ENCODE measurements around the gene ST6GALNAC5. TPM values are rescaled to one million over a fixed set of nuclear protein-coding genes. Genes with fewer than 3 reads are reported as not detected.

The ST6GALNAC5 gene
- total RNA-seq, 1 donor from 2014 or later, result 0.87 TPM

GRCh38 chr1:77018761-77019160, 151.5 kb downstream of the ST6GALNAC5 start:
- H3K9me3 Mint-ChIP-seq (ENCODE audit: unreplicated experiment), result no peaks in the 10 kb centered on the region
- H3K27me3 Mint-ChIP-seq (ENCODE audit: unreplicated experiment), result peaks cover 3% of the 10 kb centered on the region
- no peak overlapping the region for H3K4me3 Mint-ChIP-seq (ENCODE audit: unreplicated experiment)
- H3K27ac Mint-ChIP-seq (ENCODE audit: unreplicated experiment), result no peak overlapping the region
- no peaks in the 10 kb centered on the region for H3K4me1 Mint-ChIP-seq (ENCODE audit: unreplicated experiment)
- DNase-seq (ENCODE audit: low spot score), result no peak
- no peak for TF ChIP-seq CTCF (IDR thresholded peaks at IDR 0.05; ENCODE audit: unreplicated experiment)
- H3K36me3 Mint-ChIP-seq (ENCODE audit: low read depth, unreplicated experiment), result peaks cover 4% of the 10 kb centered on the region

DNA sequence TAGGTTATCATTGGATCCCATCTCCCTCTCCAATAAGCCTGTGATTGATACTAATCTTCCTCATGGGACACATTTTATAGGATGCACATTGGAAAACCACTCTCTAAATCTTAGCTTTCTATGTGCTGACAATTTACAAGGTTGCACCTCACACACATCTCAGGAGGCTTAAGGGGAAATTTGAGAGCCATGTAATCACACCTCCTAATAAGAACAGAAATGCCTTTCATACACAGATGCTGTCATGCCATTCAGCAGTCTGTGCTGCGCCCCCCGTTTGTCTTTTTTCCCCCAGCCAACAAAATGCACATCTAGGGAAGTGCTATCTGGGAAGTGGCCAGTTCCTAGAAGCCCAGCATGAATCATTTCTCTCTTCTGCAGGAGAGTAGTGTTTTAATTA, 154.5 kb downstream of the ST6GALNAC5 start:
- H3K4me1 Mint-ChIP-seq (ENCODE audit: unreplicated experiment), result no peaks in the 10 kb centered on the region
- no peaks in the 10 kb centered on the region for H3K36me3 Mint-ChIP-seq (ENCODE audit: low read depth, unreplicated experiment)
- no peaks in the 10 kb centered on the region for H3K9me3 Mint-ChIP-seq (ENCODE audit: unreplicated experiment)

DNA sequence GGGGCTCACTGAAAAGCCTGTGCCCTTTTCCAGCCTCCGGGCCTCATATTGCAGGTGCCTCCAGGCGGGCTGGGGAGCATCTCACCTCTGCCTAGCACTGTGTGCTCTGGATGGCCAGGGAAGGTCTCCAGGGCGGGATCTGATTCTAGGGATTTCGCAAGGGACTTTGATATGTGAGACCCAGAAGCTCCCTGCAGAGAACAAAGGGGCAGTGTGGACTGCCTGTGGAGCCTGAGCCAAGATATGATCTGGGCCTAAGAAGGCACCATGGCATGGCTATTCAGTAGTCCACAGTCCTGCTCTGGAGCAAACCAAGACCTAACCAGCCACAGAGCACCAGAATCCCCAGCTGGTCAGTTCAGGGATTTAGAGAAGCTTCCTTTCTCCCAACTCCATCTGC, 157.2 kb downstream of the ST6GALNAC5 start:
- Mint-ChIP-seq H3K4me1 (ENCODE audit: unreplicated experiment) (no peaks in the 10 kb centered on the region), H3K9me3 (ENCODE audit: unreplicated experiment) (no peaks in the 10 kb centered on the region), H3K27me3 (ENCODE audit: unreplicated experiment) (no peaks in the 10 kb centered on the region), H3K4me3 (ENCODE audit: unreplicated experiment) (no peak overlapping the region), H3K27ac (ENCODE audit: unreplicated experiment) (no peak overlapping the region), H3K36me3 (ENCODE audit: low read depth, unreplicated experiment) (no peaks in the 10 kb centered on the region)
- TF ChIP-seq CTCF (IDR thresholded peaks at IDR 0.05; ENCODE audit: unreplicated experiment), result no peak
- DNase-seq (ENCODE audit: low spot score), result no peak

More for the DNA sequence above, 154.5 kb downstream of the ST6GALNAC5 start:
- Mint-ChIP-seq H3K27ac (ENCODE audit: unreplicated experiment) (no peak overlapping the region), H3K27me3 (ENCODE audit: unreplicated experiment) (no peaks in the 10 kb centered on the region), H3K4me3 (ENCODE audit: unreplicated experiment) (no peak overlapping the region)
- TF ChIP-seq CTCF (IDR thresholded peaks at IDR 0.05; ENCODE audit: unreplicated experiment), result no peak
- no peak for DNase-seq (ENCODE audit: low spot score)

GRCh38 chr1:77025599-77025998, 158.3 kb downstream of the ST6GALNAC5 start:
- no peak overlapping the region for H3K4me3 Mint-ChIP-seq (ENCODE audit: unreplicated experiment)
- no peak overlapping the region for H3K27ac Mint-ChIP-seq (ENCODE audit: unreplicated experiment)

DNA sequence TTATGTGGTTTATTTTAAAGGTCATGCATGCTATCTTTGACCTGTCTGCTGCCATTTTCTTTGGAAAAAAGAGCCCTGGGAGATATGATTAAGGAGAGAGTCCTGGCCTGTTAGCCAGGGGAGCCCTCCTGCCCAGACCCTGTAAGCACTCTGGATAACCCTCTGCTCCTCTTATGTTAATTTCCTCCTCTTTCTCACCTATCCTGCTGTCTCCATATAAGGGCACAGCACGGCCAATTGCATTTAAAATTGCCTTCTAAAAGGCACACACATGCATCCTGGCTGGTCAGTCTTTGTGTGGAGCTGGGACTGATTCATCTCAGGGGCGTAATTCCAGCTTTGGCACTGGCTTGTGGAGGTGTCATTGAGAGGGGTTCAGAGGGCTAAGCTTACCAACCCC, 158.9 kb downstream of the ST6GALNAC5 start:
- TF ChIP-seq CTCF (IDR thresholded peaks at IDR 0.05; ENCODE audit: unreplicated experiment), result no peak
- no peak overlapping the region for H3K27ac Mint-ChIP-seq (ENCODE audit: unreplicated experiment)
- H3K4me3 Mint-ChIP-seq (ENCODE audit: unreplicated experiment), result no peak overlapping the region
- no peaks in the 10 kb centered on the region for H3K27me3 Mint-ChIP-seq (ENCODE audit: unreplicated experiment)
- no peaks in the 10 kb centered on the region for H3K9me3 Mint-ChIP-seq (ENCODE audit: unreplicated experiment)
- no peaks in the 10 kb centered on the region for H3K36me3 Mint-ChIP-seq (ENCODE audit: low read depth, unreplicated experiment)
- DNase-seq (ENCODE audit: low spot score), result no peak
- no peaks in the 10 kb centered on the region for H3K4me1 Mint-ChIP-seq (ENCODE audit: unreplicated experiment)

More at GRCh38 chr1:77025599-77025998, 158.3 kb downstream of the ST6GALNAC5 start:
- TF ChIP-seq CTCF (IDR thresholded peaks at IDR 0.05; ENCODE audit: unreplicated experiment), result no peak
- DNase-seq (ENCODE audit: low spot score), result no peak
- no peaks in the 10 kb centered on the region for H3K9me3 Mint-ChIP-seq (ENCODE audit: unreplicated experiment)
- no peaks in the 10 kb centered on the region for H3K4me1 Mint-ChIP-seq (ENCODE audit: unreplicated experiment)
- no peaks in the 10 kb centered on the region for H3K36me3 Mint-ChIP-seq (ENCODE audit: low read depth, unreplicated experiment)
- no peaks in the 10 kb centered on the region for H3K27me3 Mint-ChIP-seq (ENCODE audit: unreplicated experiment)

Data from endothelial cell (in vitro differentiated cells).